ENCODE results near the gene FBN1. TPM values are rescaled to one million over a fixed set of nuclear protein-coding genes. Genes with fewer than 3 reads are reported as not detected.

FBN1 gene
- total RNA-seq, 4 donors from 2014 or later = 113 to 147 (median 120) TPM

DNA sequence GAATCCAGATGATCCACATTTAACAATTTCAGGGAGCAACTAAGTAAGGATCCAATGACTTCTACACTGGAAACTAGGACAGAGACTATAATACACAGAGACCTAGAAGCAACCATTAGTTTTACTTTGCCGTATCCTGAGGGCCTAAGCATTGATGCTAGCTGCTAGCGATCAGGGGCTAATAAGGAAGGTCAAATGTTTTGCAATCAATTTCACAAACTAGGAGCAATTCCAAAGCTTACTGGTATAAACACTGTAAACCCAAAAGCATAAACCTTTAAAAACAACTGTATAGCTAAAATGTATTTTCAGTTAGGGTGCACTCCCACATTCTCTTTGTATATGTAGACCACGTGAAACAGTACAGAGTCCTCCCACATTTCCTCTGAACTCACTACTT lies 31.5 kb downstream of the FBN1 start:
- H3K4me1 ChIP-seq = peaks cover 33 to 41% of the 10 kb centered on the region in 2 donors
- H3K4me3 ChIP-seq (replicated peaks in 1 of 3) = no peak overlapping the region
- 83 to 85% methylated on average over 3 of the region's 3 CpGs for WGBS, 2 donors
- no peak for TF ChIP-seq CTCF (IDR thresholded peaks at IDR 0.05)
- TF ChIP-seq POLR2A (IDR thresholded peaks at IDR 0.05) = no peak
- no peaks in the 10 kb centered on the region for H3K36me3 ChIP-seq
- no peak for DNase-seq
- intact Hi-C loops (cut with DNase I) = no loop called here
- H3K9me3 ChIP-seq = no peaks in the 10 kb centered on the region
- no peaks in the 10 kb centered on the region for H3K27me3 ChIP-seq
- H3K27ac ChIP-seq = no peak overlapping the region

DNA sequence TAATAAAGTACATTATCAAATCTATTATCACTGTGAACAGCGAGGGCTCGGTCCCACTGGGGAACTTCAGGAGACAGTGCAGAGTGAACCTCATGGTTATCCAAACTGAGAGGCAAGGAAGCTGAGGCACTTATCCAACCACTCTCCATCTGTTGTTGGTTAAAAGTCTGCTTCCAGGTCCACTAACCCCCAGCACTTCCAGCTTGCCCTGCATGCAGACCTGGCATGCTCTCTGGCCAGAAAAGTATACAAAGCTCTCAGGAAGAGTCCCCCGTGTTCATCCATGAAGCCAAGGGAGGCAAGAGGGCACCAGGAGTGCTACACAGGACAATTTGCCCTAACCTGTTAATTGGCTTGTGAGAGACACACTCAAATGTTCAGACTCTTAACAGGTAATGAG lies 36.0 kb downstream of the FBN1 start:
- intact Hi-C loops (cut with DNase I) = no loop called here
- H3K9me3 ChIP-seq = no peaks in the 10 kb centered on the region
- peak; percentile 77 to 84 for DNase-seq
- 26 to 27% methylated on average over 3 of the region's 3 CpGs for WGBS, 2 donors
- no peak overlapping the region for H3K4me3 ChIP-seq (replicated peaks in 1 of 3)
- H3K4me1 ChIP-seq = peaks cover 26 to 27% of the 10 kb centered on the region in 2 donors
- no peaks in the 10 kb centered on the region for H3K27me3 ChIP-seq
- no peaks in the 10 kb centered on the region for H3K36me3 ChIP-seq
- peak overlapping the region; percentile 29 to 64 (median 50) for H3K27ac ChIP-seq
- TF ChIP-seq CTCF (IDR thresholded peaks at IDR 0.05) (no peak), POLR2A (IDR thresholded peaks at IDR 0.05) (no peak)

DNA sequence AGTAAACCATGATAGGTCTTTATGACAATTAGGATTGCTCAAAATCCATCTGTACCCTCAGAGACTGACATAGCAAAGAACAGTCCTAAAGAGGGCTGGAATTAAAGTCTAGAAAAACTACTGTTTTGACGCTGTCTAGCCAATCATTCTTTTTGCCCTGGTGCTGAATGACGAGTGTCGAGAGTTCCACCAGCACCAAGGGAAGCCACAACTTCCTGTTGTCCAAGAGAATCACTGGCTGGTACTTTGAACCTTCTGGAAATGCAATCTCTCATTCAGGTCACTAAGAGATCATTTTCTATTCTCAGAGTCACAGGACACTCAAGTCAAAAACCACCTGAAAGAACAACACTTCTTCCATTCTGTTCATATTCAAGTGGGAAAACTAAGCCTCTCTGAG lies 37.7 kb downstream of the FBN1 start:
- no peak for DNase-seq
- H3K27me3 ChIP-seq = no peaks in the 10 kb centered on the region
- peaks cover 26 to 36% of the 10 kb centered on the region in 2 donors for H3K4me1 ChIP-seq
- no peak for TF ChIP-seq POLR2A (IDR thresholded peaks at IDR 0.05)
- TF ChIP-seq CTCF (IDR thresholded peaks at IDR 0.05) = no peak
- intact Hi-C loops (cut with DNase I) = no loop called here
- peak overlapping the region in 2 of 3 donors; percentile 20 to 64 for H3K27ac ChIP-seq
- H3K36me3 ChIP-seq = no peaks in the 10 kb centered on the region
- 91 to 94% methylated on average over 3 of the region's 3 CpGs for WGBS, 2 donors
- no peak overlapping the region for H3K4me3 ChIP-seq (replicated peaks in 1 of 3)
- no peaks in the 10 kb centered on the region for H3K9me3 ChIP-seq

- H3K27me3 ChIP-seq = no peaks in the 10 kb centered on the region
- TF ChIP-seq POLR2A (IDR thresholded peaks at IDR 0.05) (no peak), CTCF (IDR thresholded peaks at IDR 0.05) (no peak)
- intact Hi-C loops (cut with DNase I) = no loop called here
- no peaks in the 10 kb centered on the region for H3K9me3 ChIP-seq
- H3K4me1 ChIP-seq = peaks cover 17 to 46% of the 10 kb centered on the region in 2 donors
- no peak for DNase-seq
- no peak overlapping the region for H3K27ac ChIP-seq
- H3K4me3 ChIP-seq (replicated peaks in 1 of 3) = no peak overlapping the region
- no peaks in the 10 kb centered on the region for H3K36me3 ChIP-seq
Observed at GRCh38 chr15:48604567-48604966, 40.9 kb downstream of the FBN1 start.

DNA sequence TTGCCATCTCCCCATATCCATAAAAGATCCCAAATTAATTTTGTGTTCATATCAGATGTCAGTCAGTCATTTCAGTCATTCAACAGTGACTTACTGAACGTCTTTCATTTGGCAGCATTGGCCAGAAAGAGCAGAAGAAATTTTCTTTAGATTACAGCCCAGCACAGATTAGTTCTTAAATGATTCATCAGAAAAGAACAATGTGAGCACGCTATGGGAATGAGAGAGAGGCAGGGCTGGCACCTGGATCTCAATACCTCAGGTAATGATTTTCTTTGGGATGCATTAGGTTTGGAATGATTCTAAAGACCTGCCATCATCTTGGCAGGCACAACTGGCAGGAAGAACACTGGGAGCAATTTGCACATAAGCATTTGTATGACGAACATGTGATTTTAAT lies 41.6 kb downstream of the FBN1 start:
- no peak for DNase-seq
- no peaks in the 10 kb centered on the region for H3K36me3 ChIP-seq
- H3K4me3 ChIP-seq (replicated peaks in 1 of 3) = no peak overlapping the region
- intact Hi-C loops (cut with DNase I) = no loop called here
- 86 to 87% methylated on average over 3 of the region's 3 CpGs for WGBS, 2 donors
- H3K4me1 ChIP-seq = peaks cover 13 to 40% of the 10 kb centered on the region in 2 donors
- H3K27me3 ChIP-seq = no peaks in the 10 kb centered on the region
- TF ChIP-seq CTCF (IDR thresholded peaks at IDR 0.05) (no peak), POLR2A (IDR thresholded peaks at IDR 0.05) (no peak)
- H3K27ac ChIP-seq = no peak overlapping the region
- no peaks in the 10 kb centered on the region for H3K9me3 ChIP-seq

Data from thyroid gland (tissue), 4 donors.